Activated CD8-positive, alpha-beta memory T cell treated with anti-CD3 and anti-CD28 coated beads, Interleukin-2, amount 10 ng/mL, durations not matched to agents 7 days and 5 days (primary cell): Measurements from ENCODE around the gene TMEM53. TPM values are rescaled to one million over a fixed set of nuclear protein-coding genes. Genes with fewer than 3 reads are reported as not detected.

Source experiments
- ATAC-seq: fragments of 150-1000 bp; cut with Tn5 transposase; one replicate; pipeline ENCODE4 v1.10.0; 2021; ENCODE audit warnings: moderate library complexity
- CTCF ChIA-PET: fragments of 350-600 bp; sonication (Branson Sonifier 250); formaldehyde crosslinking; loops from one replicate; lab custom pipeline; 2021; ENCODE audit warnings: antibody characterized with exemption; lab: Charles Lee
- DNase-seq: peaks from one replicate; pipeline ENCODE4 v3.0.0-alpha.2; 2020
- H3K27ac Mint-ChIP-seq: one replicate; pipeline ENCODE4 v1.8.0; 2021; ENCODE audit warnings: mild to moderate bottlenecking, mixed read lengths
- H3K27me3 Mint-ChIP-seq: one replicate; pipeline ENCODE4 v1.8.0; 2021; ENCODE audit warnings: mixed read lengths
- H3K36me3 Mint-ChIP-seq: one replicate; pipeline ENCODE4 v1.8.0; 2021; ENCODE audit warnings: mild to moderate bottlenecking, mixed read lengths
- H3K4me1 Mint-ChIP-seq: one replicate; pipeline ENCODE4 v1.8.0; 2021; ENCODE audit warnings: mixed read lengths
- H3K4me3 Mint-ChIP-seq: one replicate; pipeline ENCODE4 v1.8.0; 2021; ENCODE audit warnings: mild to moderate bottlenecking, moderate library complexity, mixed read lengths
- H3K9me3 Mint-ChIP-seq: one replicate; pipeline ENCODE4 v1.8.0; 2022; ENCODE audit warnings: low read depth, mixed read lengths
- total RNA-seq, 2 experiments: library from RNA; stranded (reverse); gene quantifications; one replicate each; pipeline ENCODE4 v1.2.3, GENCODE V29; 2021

Gene TMEM53
- total RNA-seq, 2 experiments from 2014 or later = 3.6 to 3.7 TPM

DNA sequence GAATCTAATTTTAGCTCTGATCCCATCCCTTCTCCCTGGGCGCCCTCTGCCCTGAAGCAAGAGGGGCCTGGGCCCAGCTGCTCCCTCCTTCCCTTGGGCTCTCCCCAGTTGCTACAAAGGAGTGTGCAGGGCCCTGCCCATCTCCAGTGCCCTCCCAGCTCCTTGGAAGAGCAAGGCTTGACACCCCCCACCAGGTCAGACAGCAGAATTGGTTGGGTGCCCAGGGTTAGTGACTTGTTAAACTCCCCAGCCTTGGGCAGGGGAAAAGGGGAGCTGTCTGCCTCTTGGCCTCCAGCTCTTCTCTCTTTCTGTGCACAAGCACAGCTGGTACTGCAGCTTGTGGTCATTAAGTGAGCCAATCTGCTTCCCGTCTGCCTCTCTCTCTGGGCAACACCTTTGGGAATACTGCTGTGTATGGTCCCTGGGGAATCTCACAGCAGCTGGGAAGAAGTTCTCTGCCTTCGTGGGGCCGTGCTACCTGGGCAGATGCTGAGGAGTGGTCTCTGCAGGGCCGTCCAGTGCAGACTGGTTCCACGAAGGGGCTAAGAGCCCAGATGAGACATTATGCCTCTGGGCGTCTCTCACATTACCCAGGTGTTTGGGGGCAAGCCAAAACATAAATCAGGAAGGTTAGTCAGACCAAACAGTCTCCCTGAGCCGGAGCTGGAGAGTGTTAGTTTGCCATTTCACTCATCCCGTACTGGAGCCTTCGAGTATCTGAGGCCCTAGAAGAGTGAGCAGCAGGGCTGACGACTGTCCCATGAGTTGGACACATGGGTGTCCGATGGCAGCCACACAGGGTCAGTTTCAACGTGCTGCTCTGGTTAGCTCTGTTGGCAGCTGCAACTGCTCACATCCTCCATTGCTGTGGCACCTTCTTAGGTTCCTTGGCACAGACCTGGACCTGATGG is 37.3 kb downstream of the TMEM53 start:
- H3K9me3 Mint-ChIP-seq = no peaks in the 10 kb centered on the region
- no peaks in the 10 kb centered on the region for H3K27me3 Mint-ChIP-seq
- peaks cover 26% of the 10 kb centered on the region for H3K36me3 Mint-ChIP-seq
- ATAC-seq (no peak), DNase-seq (no peak)
- H3K4me3 Mint-ChIP-seq = no peak overlapping the region
- H3K27ac Mint-ChIP-seq = no peak overlapping the region
- CTCF ChIA-PET = interaction anchor here (6.6 kb wide), 1 partner anchor 15 kb away, joined by 65 read pairs; no protein-coding TSS in a partner anchor
- peaks cover 25% of the 10 kb centered on the region for H3K4me1 Mint-ChIP-seq

DNA sequence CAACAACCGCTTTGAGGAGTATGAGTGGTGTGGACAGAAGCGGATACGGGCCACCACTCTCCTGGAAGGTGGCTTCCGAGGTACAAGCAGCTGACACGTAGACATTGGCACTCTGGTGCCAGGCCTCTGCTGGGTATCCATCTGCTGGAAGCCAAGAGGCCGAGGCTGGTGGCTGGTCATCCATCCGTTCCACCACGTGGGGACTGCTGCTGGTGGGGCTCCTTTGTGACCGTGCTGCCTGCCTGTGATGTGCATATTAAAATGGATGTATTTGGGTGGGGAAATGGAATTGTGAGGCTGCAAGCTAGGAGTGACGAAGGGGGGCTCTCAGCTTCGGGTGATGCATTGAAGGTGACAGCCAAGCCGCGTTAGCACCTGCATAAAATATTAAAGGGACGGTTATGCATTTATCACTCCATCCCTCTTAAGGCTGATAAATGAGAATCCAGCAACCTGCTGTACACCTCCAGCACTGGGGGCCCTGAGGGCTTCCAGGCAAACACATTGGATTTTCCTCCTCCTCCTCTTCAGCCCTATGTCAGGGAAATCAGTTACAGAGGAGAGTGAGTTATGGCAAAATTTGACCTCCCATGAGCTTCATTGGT is 38.1 kb downstream of the TMEM53 start:
- no peaks in the 10 kb centered on the region for H3K9me3 Mint-ChIP-seq
- H3K4me1 Mint-ChIP-seq = peaks cover 26% of the 10 kb centered on the region
- peaks cover 26% of the 10 kb centered on the region for H3K36me3 Mint-ChIP-seq
- no peak for DNase-seq
- CTCF ChIA-PET = interaction anchor here (6.6 kb wide), 1 partner anchor 16 kb away, joined by 65 read pairs; no protein-coding TSS in a partner anchor
- no peaks in the 10 kb centered on the region for H3K27me3 Mint-ChIP-seq
- H3K27ac Mint-ChIP-seq = no peak overlapping the region
- no peak overlapping the region for H3K4me3 Mint-ChIP-seq
- no peak for ATAC-seq

DNA sequence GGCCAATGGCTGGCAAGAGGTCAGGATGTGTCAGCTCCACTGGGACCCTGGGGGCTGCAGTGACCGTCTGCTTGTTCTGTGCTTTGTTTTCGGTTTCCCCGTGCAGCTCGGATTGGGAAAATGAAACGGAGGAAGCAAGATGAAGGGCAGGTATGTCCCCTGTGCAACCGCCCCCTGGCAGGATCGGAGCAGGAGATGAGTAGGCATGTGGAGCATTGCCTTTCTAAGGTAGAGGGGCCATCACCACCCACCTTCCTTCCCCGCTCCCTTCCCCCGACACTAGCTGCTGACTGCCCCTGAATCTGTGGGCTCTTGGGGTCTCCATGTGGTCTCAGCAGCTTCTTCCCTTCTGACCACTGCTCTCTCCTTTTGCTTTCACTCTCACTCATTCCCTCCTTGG is 38.8 kb downstream of the TMEM53 start:
- DNase-seq = no peak
- H3K4me3 Mint-ChIP-seq = no peak overlapping the region
- peaks cover 26% of the 10 kb centered on the region for H3K36me3 Mint-ChIP-seq
- CTCF ChIA-PET = interaction anchor here (6.6 kb wide), 1 partner anchor 16 kb away, joined by 65 read pairs; no protein-coding TSS in a partner anchor
- H3K27me3 Mint-ChIP-seq = no peaks in the 10 kb centered on the region
- no peak for ATAC-seq
- peaks cover 34% of the 10 kb centered on the region for H3K4me1 Mint-ChIP-seq
- H3K9me3 Mint-ChIP-seq = no peaks in the 10 kb centered on the region
- H3K27ac Mint-ChIP-seq = no peak overlapping the region

DNA sequence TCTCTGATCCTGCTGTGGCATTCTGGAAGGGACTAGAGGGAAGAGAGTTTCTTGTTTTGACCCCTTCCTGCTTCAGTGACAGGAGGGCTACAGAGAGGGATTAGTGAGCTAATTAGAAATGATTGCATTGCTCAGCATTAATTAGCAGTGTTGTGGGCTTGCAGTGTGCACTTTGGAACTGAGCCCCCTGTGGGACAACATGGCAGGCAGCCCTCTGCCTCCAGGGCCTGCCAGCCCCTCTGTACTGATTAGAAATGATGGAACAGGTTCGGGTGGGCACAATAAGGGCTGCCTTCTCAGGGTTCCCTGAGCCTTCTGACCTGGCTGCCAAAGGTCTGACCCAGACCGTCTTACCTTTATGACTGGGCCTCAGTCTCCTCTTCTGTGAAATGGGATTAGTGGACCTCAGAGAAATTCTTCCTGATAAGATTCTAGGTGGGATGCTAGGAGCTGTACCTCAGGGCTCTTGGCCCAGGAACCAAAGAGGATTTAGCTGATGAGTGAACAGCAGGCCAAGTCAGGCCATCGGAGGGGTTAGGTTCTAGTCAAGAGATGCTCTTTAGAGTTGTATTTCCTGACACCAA is 39.6 kb downstream of the TMEM53 start:
- DNase-seq (no peak), ATAC-seq (no peak)
- Mint-ChIP-seq H3K27me3 (no peaks in the 10 kb centered on the region), H3K4me1 (peaks cover 35% of the 10 kb centered on the region), H3K36me3 (peaks cover 26% of the 10 kb centered on the region), H3K9me3 (no peaks in the 10 kb centered on the region), H3K4me3 (no peak overlapping the region), H3K27ac (peak overlapping the region; percentile 30)
- CTCF ChIA-PET = interaction anchor here (6.6 kb wide), 1 partner anchor 17 kb away, joined by 65 read pairs; no protein-coding TSS in a partner anchor

DNA sequence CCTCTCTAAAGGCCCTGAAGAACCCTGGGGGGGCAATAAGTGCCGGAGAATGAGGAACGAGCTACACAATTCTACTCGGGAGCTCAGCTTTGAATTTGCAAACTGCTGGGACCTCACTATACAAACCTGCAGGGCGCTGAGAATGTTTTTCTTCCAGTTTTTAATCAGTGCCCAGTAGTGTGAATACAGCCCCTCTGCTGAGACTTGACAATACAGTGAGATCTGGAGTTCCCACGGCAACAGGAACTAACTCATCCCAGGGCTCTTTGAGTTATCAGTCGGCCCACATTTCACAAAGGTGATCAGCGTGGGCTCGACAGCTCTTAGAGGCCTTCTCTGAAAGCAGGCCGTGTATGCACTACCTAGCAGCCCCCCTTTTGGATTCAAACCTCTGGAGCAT is 41.7 kb downstream of the TMEM53 start:
- H3K4me3 Mint-ChIP-seq = peak overlapping the region; percentile 84

DNA sequence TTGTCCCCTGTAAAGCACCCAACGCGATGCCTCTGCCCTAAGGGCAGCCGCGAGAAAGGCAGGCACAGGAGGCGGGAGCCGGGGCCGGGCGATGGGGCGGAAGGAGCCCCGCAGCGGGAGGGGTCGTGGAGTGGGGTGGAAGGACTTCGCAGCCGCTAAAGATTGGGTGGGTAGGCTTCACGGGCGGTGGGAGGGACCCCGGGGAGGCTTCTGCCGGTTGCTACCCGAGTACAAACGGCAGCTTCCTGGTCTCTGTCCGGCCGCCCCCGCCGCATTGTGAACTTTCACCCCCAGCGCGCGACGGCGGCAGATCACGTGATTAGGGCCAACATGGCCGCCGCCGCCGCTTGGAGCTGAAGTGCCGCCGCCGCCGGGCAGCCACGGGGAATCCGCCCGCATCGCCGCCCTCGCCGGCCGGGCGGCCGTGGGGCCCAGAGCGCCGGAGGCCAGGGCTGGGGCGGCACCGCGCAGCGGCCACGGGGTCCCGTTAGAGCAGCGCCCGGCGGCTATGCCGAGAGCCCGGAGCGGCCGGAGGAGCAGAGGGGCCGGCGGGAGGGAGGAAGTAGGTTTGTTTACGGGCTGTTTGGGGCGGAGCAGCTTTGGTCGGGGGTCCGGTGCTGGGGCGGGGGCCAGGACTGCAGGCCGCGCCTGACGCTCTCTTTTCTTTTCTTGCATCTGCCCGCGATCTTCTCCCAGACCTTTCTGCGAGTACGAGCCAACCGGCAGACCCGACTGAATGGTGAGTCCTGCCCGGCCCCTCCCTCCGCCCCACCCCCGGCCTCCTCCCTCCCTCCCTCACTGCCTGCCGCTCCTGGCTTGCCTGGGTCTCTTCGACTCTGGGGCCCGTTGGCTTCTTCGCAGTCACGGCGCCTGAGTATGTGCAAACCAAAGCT is 42.4 kb downstream of the TMEM53 start:
- ATAC-seq (peak; percentile 83), DNase-seq (peak; percentile 95)
- Mint-ChIP-seq H3K27ac (peak overlapping the region; percentile 95), H3K4me3 (peak overlapping the region; percentile 84), H3K27me3 (no peaks in the 10 kb centered on the region), H3K9me3 (no peaks in the 10 kb centered on the region), H3K4me1 (peaks cover 35% of the 10 kb centered on the region), H3K36me3 (peaks cover 25% of the 10 kb centered on the region)
- CTCF ChIA-PET = interaction anchor here (0.7 to 6.6 kb wide), 9 partner anchors 10 to 627 kb away, joined by 3 to 65 read pairs (median 4); partner anchors contain the start of genes ARMH1 and TMEM53

More for the DNA sequence above, 41.7 kb downstream of the TMEM53 start:
- Mint-ChIP-seq H3K27me3 (no peaks in the 10 kb centered on the region), H3K27ac (peak overlapping the region; percentile 92), H3K36me3 (peaks cover 26% of the 10 kb centered on the region), H3K9me3 (no peaks in the 10 kb centered on the region), H3K4me1 (peaks cover 35% of the 10 kb centered on the region)
- DNase-seq = peak; percentile 42
- CTCF ChIA-PET = interaction anchor here (1.1 to 6.6 kb wide), 7 partner anchors 10 to 61 kb away, joined by 3 to 65 read pairs (median 5); partner anchors contain the start of genes ARMH1 and TMEM53
- ATAC-seq = peak; percentile 3

DNA sequence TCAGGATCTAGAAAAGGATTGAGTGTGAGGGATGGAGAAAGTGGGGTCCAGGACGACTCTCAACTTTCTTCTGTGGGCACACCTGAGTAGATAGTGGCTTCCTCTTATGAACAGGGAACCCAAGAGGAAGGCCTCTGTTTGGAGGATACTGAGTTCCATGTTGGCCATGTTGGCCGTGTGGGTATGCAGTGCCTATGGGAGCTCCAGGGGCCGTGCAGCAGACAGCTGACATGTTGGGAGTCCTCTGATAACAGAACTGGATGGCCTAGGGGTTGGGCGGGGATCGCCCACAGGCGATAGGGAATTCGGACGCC is 43.0 kb downstream of the TMEM53 start:
- CTCF ChIA-PET = interaction anchor here (0.7 to 6.6 kb wide), 10 partner anchors 11 to 626 kb away, joined by 3 to 65 read pairs (median 4); partner anchors contain the start of genes ARMH1 and TMEM53
- Mint-ChIP-seq H3K27ac (peak overlapping the region; percentile 95), H3K4me3 (peak overlapping the region; percentile 84), H3K27me3 (no peaks in the 10 kb centered on the region), H3K36me3 (peaks cover 24% of the 10 kb centered on the region), H3K9me3 (no peaks in the 10 kb centered on the region), H3K4me1 (peaks cover 35% of the 10 kb centered on the region)
- ATAC-seq (peak; percentile 21), DNase-seq (no peak)

DNA sequence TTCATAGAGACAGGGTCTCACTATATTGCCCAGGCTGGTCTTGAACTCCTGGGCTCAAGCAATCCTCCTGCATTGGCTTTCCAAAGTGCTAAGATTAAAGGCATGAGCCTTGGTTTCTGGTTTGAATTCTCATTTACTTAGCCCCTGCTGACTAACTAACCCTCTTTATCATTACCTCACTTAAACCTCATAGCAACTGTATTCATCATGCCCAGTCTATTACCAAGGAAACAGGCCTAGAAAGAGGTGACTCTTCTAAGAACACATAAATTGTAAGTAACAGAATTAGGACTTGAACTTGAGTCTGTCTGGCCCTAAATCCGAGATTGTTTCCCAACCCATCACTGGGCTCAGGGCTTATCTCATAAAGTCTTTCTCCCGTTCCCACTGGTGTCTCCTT is 44.2 kb downstream of the TMEM53 start:
- H3K27me3 Mint-ChIP-seq = no peaks in the 10 kb centered on the region
- no peak for ATAC-seq
- no peak for DNase-seq
- no peaks in the 10 kb centered on the region for H3K9me3 Mint-ChIP-seq
- peaks cover 13% of the 10 kb centered on the region for H3K36me3 Mint-ChIP-seq
- H3K27ac Mint-ChIP-seq = peak overlapping the region; percentile 95
- peaks cover 31% of the 10 kb centered on the region for H3K4me1 Mint-ChIP-seq
- CTCF ChIA-PET = interaction anchor here (1.3 to 1.6 kb wide), 2 partner anchors 35 to 59 kb away, joined by 3 to 4 read pairs; no protein-coding TSS in a partner anchor
- H3K4me3 Mint-ChIP-seq = peak overlapping the region; percentile 84

DNA sequence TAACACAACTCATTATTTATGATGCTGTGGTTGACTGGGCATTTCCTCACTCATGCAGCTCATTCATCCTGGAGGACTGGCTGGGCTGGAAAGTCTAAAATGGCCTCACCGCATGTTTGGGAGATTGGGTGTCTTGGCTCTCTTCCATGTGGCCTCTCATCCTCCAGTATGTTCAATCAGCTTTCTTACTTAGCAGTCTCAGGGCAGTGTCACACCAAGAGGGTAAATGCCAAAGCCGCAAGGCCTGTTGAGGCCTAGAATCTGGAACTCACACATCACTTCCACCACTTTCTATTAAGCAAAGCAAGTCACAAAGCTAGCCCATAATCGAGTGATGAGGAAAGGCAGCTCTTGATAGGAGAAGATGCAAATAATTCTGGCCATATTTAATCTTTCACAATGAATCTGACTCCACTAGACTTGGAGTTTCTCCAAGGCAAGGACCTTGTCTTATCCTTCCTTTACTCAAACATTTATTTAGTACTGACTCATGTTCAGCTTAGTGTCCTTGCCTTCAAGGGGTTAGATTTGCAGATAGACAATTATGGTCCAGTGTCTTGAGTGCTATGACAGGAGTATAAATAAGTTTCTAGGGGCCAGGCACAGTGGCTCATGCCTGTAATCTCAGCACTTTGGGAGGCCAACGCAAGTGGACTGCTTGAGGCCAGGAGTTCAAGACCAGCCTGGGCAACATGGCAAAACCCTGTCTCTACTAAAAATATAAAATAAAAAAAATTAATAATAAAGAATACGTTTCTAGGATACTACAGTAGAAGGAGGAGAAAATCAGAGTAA is 45.1 kb downstream of the TMEM53 start:
- H3K27ac Mint-ChIP-seq = no peak overlapping the region
- DNase-seq (no peak), ATAC-seq (no peak)
- H3K4me3 Mint-ChIP-seq = no peak overlapping the region
- H3K9me3 Mint-ChIP-seq = no peaks in the 10 kb centered on the region
- peaks cover 9% of the 10 kb centered on the region for H3K36me3 Mint-ChIP-seq
- CTCF ChIA-PET = interaction anchor here (1.5 to 2.3 kb wide), 2 partner anchors 23 to 59 kb away, joined by 3 to 9 read pairs; no protein-coding TSS in a partner anchor
- H3K4me1 Mint-ChIP-seq = peaks cover 23% of the 10 kb centered on the region
- H3K27me3 Mint-ChIP-seq = no peaks in the 10 kb centered on the region

DNA sequence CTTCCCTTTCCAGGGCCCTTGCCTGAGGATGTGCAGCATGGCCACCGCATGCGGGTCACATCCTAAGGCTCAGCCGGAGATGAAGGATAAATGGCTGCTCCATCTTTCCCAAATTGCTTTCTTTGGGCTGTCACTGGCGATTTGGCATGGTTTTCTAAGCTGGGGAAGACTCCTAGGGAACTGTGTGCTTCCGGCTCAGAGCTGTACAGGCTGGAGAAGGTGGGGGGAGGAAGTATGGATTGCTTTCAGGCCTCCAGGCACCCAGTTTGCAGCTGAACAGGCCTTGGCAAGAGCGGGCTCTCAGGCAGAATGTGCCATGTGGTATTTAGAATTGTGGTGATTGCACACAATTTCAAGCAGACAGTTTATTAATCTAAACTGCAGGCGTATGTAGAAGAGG is 48.9 kb downstream of the TMEM53 start:
- DNase-seq = no peak
- CTCF ChIA-PET = interaction anchor here (1.5 kb wide), 1 partner anchor 28 kb away, joined by 5 read pairs; no protein-coding TSS in a partner anchor
- Mint-ChIP-seq H3K36me3 (no peaks in the 10 kb centered on the region), H3K4me3 (no peak overlapping the region), H3K9me3 (no peaks in the 10 kb centered on the region), H3K4me1 (peaks cover under 1% of the 10 kb centered on the region), H3K27me3 (no peaks in the 10 kb centered on the region), H3K27ac (no peak overlapping the region)
- no peak for ATAC-seq

DNA sequence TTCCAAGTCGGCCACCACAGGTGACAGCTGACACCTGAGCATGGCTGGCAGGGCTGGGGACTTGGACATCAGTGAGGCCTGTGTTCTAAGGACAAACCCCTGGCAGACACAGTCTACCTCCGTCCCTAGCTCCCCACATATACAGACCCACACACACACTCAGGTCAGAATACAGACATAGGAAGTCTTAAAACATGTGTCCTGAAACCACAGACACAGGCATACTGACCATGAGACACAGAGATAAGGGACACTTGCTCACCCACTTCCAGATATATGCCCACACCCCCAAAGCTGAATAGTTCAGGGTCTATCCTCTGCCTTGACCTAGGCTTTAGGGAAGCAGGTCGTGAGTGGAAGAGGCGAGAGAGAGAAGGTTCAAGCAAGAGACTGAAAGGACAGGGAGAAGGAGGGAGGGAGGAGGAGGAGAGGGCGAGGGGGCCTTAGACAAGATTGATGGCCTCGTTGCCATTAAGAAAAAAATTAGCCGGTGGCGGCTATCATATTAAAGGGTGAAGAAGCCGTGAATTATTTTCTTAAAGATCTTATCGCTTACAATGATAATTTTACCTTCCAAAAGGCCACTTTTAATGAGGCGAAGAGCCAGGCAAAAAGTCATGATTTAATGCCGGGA is 49.9 kb downstream of the TMEM53 start:
- no peak for DNase-seq
- CTCF ChIA-PET = interaction anchor here (1.5 kb wide), 1 partner anchor 29 kb away, joined by 5 read pairs; no protein-coding TSS in a partner anchor
- Mint-ChIP-seq H3K27ac (no peak overlapping the region), H3K4me3 (no peak overlapping the region), H3K9me3 (no peaks in the 10 kb centered on the region), H3K27me3 (no peaks in the 10 kb centered on the region), H3K36me3 (no peaks in the 10 kb centered on the region), H3K4me1 (no peaks in the 10 kb centered on the region)
- no peak for ATAC-seq
